Ovary (tissue), 3 donors: ENCODE measurements around the gene PPM1H.

ENCODE experiments used
- CTCF ChIP-seq, 3 donors: fragments of 450-650 bp in 2 of 3; fragments of 200-600 bp in 1 of 3; IDR thresholded peaks; one replicate each; pipeline versions ENCODE4 v1.5.1 to v1.8.0; 2016 to 2022; ENCODE audit warnings: antibody characterized with exemption in 3 of 3, mild to moderate bottlenecking in 1 of 3
- EP300 ChIP-seq: sonication (generic); formaldehyde crosslinking; IDR thresholded peaks from one replicate; pipeline ENCODE4 v1.6.1; 2017; ENCODE audit warnings: antibody characterized with exemption
- POLR2A ChIP-seq: fragments of 450-650 bp; IDR thresholded peaks from one replicate; pipeline ENCODE4 v1.6.1; 2017; ENCODE audit warnings: antibody characterized with exemption, mild to moderate bottlenecking, moderate library complexity
- donor health status: DM: no; HTN: no; CAD: no.

GRCh38 chr12:62879691-62880090 lies 55.3 kb downstream of the PPM1H start:
- TF ChIP-seq CTCF (IDR thresholded peaks at IDR 0.05) (no peak), POLR2A (no peak), EP300 (no peak)
